HepG2 (cell line): ENCODE results near the gene SUSD2. TPM values are rescaled to one million over a fixed set of nuclear protein-coding genes. Genes with fewer than 3 reads are reported as not detected.

Experiments used
- ASH2L ChIP-seq: fragments of 300-600, 200-600 bp; sonication (generic); IDR thresholded peaks from 2 replicates; pipeline ENCODE4 v1.7.0; 2017; ENCODE audit warnings: low read depth, mild to moderate bottlenecking, moderate library complexity, mixed read lengths, low read length; ENCODE audit not compliant: insufficient read length
- ERF ChIP-seq: IDR thresholded peaks from 2 replicates; pipeline ENCODE4 v1.6.1; 2018; ENCODE audit warnings: missing biosample characterization, missing genetic modification reagents
- FOXO1 ChIP-seq: sonication (generic); formaldehyde crosslinking; IDR thresholded peaks from 2 replicates; pipeline ENCODE4 v1.4.0; 2020; ENCODE audit warnings: missing genetic modification reagents
- MIER2 ChIP-seq: IDR thresholded peaks from 2 replicates; pipeline ENCODE4 v1.6.1; 2016; ENCODE audit warnings: missing biosample characterization, missing genetic modification reagents
- SOX5 ChIP-seq: IDR thresholded peaks from 2 replicates; pipeline ENCODE4 v1.6.1; 2016; ENCODE audit warnings: borderline replicate concordance
- TEAD3 ChIP-seq: optimal IDR thresholded peaks from 2 replicates; pipeline ENCODE3; 2016; ENCODE audit warnings: borderline replicate concordance
- ZEB1 ChIP-seq: IDR thresholded peaks from 2 replicates; pipeline ENCODE4 v1.6.1; 2012; ENCODE audit warnings: mild to moderate bottlenecking, low read depth, inconsistent platforms; ENCODE audit not compliant: insufficient replicate concordance
- ZFP36L2 ChIP-seq: sonication (generic); formaldehyde crosslinking; IDR thresholded peaks from 2 replicates; pipeline ENCODE4 v1.4.0; 2020; ENCODE audit warnings: missing genetic modification reagents
- ZNF382 ChIP-seq: sonication (generic); formaldehyde crosslinking; IDR thresholded peaks from 2 replicates; pipeline ENCODE4 v1.5.0; 2020; ENCODE audit warnings: missing genetic modification reagents, mild to moderate bottlenecking, borderline replicate concordance
- ZNF605 ChIP-seq: sonication (generic); formaldehyde crosslinking; IDR thresholded peaks from 2 replicates; pipeline ENCODE4 v1.8.0; 2022; ENCODE audit warnings: mild to moderate bottlenecking, missing genetic modification reagents
- ZNF652 ChIP-seq: IDR thresholded peaks from 2 replicates; pipeline ENCODE4 v1.6.1; 2016; ENCODE audit warnings: low read depth, borderline replicate concordance
- ZNF737 ChIP-seq: sonication (generic); formaldehyde crosslinking; IDR thresholded peaks from 2 replicates; pipeline ENCODE4 v1.5.0; 2020; ENCODE audit warnings: missing genetic modification reagents, mild to moderate bottlenecking, borderline replicate concordance
- ZNF792 ChIP-seq: IDR thresholded peaks from 2 replicates; pipeline ENCODE4 v1.6.1; 2016
- polyA plus RNA-seq, 8 experiments: library from polyadenylated mRNA; depleted of rRNA in 3 of 8; stranded (reverse) in 7 of 8; unstranded in 1 of 8; fragments of >200 nt; fragmentation: Illumina TruSeq in 4 of 8; extraction: Trizol in 4 of 8; gene quantifications; 2 replicates each; pipeline versions ENCODE4 v1.2.1 to v1.2.3, GENCODE V29; 2011 to 2016; ENCODE audit warnings: low read depth in 4 of 8, missing spikeins in 1 of 8, mixed read lengths in 1 of 8; ENCODE audit not compliant: insufficient read depth in 1 of 8
- total RNA-seq, 5 experiments: library from RNA; depleted of rRNA; stranded (reverse); fragments of >200 nt; fragmentation: Illumina TruSeq; extraction: Trizol; gene quantifications; 2 replicates each; pipeline ENCODE4 v1.2.3, GENCODE V29; 2016; ENCODE audit warnings: low read depth in 1 of 5
- TF ChIP-seq, protein P1 (sequence below): sonication (generic); formaldehyde crosslinking; IDR thresholded peaks from 2 replicates; pipeline ENCODE4 v1.4.0; 2020; ENCODE audit warnings: missing genetic modification reagents
- TF ChIP-seq, protein P2 (sequence below), 2 experiments: sonication (generic) in 1 of 2; formaldehyde crosslinking in 1 of 2; IDR thresholded peaks; 2 replicates each; pipeline versions ENCODE4 v1.4.0 to v1.6.1; 2016 to 2020; ENCODE audit warnings: borderline replicate concordance in 1 of 2, low read depth in 1 of 2, mild to moderate bottlenecking in 1 of 2, missing genetic modification reagents in 1 of 2
- TF ChIP-seq, protein P3 (sequence below): IDR thresholded peaks from 2 replicates; pipeline ENCODE4 v1.6.1; 2016; ENCODE audit warnings: low read depth
- TF ChIP-seq, protein P4 (sequence below): sonication (generic); formaldehyde crosslinking; IDR thresholded peaks from 2 replicates; pipeline ENCODE4 v1.5.1; 2020; ENCODE audit warnings: missing genetic modification reagents, mild to moderate bottlenecking, borderline replicate concordance

SUSD2 gene
- total and polyA plus RNA-seq, 2 of the 13 experiments (the other 11 are each of a cell fraction or from before 2014, with no cell fraction given), result 2.1 to 11.0 TPM

DNA sequence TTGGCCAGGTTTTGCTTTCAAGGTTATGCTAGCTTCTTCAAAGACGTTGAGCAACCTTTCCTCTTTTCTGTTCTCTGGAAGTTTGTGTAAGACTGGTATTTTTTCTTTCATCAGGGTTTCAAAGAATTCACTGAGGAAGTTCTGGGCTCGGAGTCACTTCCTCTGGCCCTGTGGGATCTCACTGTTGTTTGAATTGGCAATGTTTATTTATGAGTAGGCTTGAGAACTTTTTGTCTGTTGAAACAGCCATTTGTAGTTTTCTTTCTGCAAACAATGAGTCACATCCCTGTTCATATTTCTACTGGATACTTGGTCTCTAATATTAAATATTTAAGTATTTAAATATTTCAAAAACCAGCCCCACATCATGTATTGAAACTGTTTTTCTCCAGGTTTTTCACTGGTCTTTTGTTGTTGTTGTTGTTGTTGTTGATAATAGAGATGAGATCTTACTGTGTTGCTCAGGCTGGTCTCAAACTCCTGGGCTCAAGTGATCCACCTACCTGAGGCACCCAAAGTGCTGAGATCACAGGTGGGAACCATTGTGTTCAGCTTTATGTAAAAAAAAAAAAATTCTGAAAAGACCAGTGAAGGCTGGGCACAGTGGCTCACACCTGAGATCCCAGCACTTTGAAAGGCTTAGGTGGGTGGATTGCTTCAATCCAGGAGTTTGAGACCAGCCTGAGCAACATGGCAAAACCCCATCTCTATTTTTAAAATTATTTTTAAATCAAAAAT lies 26.9 kb downstream of the SUSD2 start (continued):
- TF ChIP-seq, protein P1, sequence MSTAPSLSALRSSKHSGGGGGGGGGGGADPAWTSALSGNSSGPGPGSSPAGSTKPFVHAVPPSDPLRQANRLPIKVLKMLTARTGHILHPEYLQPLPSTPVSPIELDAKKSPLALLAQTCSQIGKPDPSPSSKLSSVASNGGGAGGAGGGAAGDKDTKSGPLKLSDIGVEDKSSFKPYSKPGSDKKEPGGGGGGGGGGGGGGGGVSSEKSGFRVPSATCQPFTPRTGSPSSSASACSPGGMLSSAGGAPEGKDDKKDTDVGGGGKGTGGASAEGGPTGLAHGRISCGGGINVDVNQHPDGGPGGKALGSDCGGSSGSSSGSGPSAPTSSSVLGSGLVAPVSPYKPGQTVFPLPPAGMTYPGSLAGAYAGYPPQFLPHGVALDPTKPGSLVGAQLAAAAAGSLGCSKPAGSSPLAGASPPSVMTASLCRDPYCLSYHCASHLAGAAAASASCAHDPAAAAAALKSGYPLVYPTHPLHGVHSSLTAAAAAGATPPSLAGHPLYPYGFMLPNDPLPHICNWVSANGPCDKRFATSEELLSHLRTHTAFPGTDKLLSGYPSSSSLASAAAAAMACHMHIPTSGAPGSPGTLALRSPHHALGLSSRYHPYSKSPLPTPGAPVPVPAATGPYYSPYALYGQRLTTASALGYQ, result peak; percentile 76; the same call in 1 of the 2 replicates
- no peak for TF ChIP-seq ZFP36L2 (CRISPR knock-in tag)
- TF ChIP-seq TEAD3 (CRISPR knock-in tag), result peak; percentile 88
- no peak for TF ChIP-seq MIER2 (CRISPR knock-in tag)
- TF ChIP-seq ZNF605 (CRISPR knock-in tag), result 0 out of 2 replicates have a peak, but pooled peaks have one; percentile 43
- 0 out of 2 replicates have a peak, but pooled peaks have one; percentile 18 for TF ChIP-seq ZNF652 (CRISPR knock-in tag)
- no peak for TF ChIP-seq ZNF792 (CRISPR knock-in tag)
- TF ChIP-seq ZNF382 (CRISPR knock-in tag), result no peak
- peak; percentile 57 for TF ChIP-seq ASH2L
- peak; percentile 18; the same call in 1 of the 2 replicates for TF ChIP-seq FOXO1 (CRISPR knock-in tag)
- TF ChIP-seq, protein P2, sequence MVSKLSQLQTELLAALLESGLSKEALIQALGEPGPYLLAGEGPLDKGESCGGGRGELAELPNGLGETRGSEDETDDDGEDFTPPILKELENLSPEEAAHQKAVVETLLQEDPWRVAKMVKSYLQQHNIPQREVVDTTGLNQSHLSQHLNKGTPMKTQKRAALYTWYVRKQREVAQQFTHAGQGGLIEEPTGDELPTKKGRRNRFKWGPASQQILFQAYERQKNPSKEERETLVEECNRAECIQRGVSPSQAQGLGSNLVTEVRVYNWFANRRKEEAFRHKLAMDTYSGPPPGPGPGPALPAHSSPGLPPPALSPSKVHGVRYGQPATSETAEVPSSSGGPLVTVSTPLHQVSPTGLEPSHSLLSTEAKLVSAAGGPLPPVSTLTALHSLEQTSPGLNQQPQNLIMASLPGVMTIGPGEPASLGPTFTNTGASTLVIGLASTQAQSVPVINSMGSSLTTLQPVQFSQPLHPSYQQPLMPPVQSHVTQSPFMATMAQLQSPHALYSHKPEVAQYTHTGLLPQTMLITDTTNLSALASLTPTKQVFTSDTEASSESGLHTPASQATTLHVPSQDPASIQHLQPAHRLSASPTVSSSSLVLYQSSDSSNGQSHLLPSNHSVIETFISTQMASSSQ (IDR thresholded peaks at IDR 0.05; ENCODE audit: low read depth), result peak; percentile 34; the same call in 1 of the 2 replicates
- TF ChIP-seq, protein P2 (CRISPR knock-in tag; IDR thresholded peaks at IDR 0.05; ENCODE audit: borderline replicate concordance), result no peak
- TF ChIP-seq SOX5, result peak; percentile 80; the same call in 1 of the 2 replicates
- peak; percentile 56 for TF ChIP-seq ZEB1
- TF ChIP-seq, protein P3, sequence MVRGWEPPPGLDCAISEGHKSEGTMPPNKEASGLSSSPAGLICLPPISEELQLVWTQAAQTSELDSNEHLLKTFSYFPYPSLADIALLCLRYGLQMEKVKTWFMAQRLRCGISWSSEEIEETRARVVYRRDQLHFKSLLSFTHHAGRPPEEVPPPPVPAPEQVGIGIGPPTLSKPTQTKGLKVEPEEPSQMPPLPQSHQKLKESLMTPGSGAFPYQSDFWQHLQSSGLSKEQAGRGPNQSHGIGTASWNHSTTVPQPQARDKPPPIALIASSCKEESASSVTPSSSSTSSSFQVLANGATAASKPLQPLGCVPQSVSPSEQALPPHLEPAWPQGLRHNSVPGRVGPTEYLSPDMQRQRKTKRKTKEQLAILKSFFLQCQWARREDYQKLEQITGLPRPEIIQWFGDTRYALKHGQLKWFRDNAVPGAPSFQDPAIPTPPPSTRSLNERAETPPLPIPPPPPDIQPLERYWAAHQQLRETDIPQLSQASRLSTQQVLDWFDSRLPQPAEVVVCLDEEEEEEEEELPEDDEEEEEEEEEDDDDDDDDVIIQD, result peak; percentile 48; the same call in 1 of the 2 replicates
- TF ChIP-seq, protein P4, sequence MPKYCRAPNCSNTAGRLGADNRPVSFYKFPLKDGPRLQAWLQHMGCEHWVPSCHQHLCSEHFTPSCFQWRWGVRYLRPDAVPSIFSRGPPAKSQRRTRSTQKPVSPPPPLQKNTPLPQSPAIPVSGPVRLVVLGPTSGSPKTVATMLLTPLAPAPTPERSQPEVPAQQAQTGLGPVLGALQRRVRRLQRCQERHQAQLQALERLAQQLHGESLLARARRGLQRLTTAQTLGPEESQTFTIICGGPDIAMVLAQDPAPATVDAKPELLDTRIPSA (CRISPR knock-in tag), result no peak
- TF ChIP-seq ZNF737, result no peak
- TF ChIP-seq ERF (CRISPR knock-in tag), result peak; percentile 62; the same call in 1 of the 2 replicates
